Right lobe of liver (tissue), 4 donors: ENCODE data around the gene SHROOM2.

ENCODE experiments used
- POLR2A ChIP-seq: fragments of 450-650 bp; IDR thresholded peaks from one replicate; pipeline ENCODE4 v1.6.1; 2017; ENCODE audit warnings: antibody characterized with exemption, mild to moderate bottlenecking
- TF ChIP-seq, protein P1 (sequence below), 4 donors: fragments of 200-600 bp in 3 of 4; fragments of 450-650 bp in 1 of 4; IDR thresholded peaks; one replicate each; pipeline versions ENCODE4 v1.5.1 to v1.8.0; 2016 to 2022; ENCODE audit warnings: antibody characterized with exemption in 4 of 4, mild to moderate bottlenecking in 2 of 4
- donor health status: DM: no; HTN: no; CAD: no.
- donor health status: DM: no; HTN: no; CAD: no.
- donor health status: DM: no; HTN: yes; CAD: no.

- TF ChIP-seq, protein P1, sequence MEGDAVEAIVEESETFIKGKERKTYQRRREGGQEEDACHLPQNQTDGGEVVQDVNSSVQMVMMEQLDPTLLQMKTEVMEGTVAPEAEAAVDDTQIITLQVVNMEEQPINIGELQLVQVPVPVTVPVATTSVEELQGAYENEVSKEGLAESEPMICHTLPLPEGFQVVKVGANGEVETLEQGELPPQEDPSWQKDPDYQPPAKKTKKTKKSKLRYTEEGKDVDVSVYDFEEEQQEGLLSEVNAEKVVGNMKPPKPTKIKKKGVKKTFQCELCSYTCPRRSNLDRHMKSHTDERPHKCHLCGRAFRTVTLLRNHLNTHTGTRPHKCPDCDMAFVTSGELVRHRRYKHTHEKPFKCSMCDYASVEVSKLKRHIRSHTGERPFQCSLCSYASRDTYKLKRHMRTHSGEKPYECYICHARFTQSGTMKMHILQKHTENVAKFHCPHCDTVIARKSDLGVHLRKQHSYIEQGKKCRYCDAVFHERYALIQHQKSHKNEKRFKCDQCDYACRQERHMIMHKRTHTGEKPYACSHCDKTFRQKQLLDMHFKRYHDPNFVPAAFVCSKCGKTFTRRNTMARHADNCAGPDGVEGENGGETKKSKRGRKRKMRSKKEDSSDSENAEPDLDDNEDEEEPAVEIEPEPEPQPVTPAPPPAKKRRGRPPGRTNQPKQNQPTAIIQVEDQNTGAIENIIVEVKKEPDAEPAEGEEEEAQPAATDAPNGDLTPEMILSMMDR (IDR thresholded peaks at IDR 0.05), result no peak
- no peak for TF ChIP-seq POLR2A
Observed at GRCh38 chrX:9905288-9905687, 119.1 kb downstream of the SHROOM2 start.
